HG03196 (cell line): ENCODE measurements around the gene TMEM208.

ENCODE experiments used
- ATAC-seq: cut with Tn5 transposase; IDR thresholded peaks from one replicate; pipeline ENCODE4 v1.9.1; 2021; ENCODE audit not compliant: unreplicated experiment

TMEM208 gene

GRCh38 chr16:67234180-67234597 is 7.3 kb downstream of the TMEM208 start:
- no peak for ATAC-seq

- ATAC-seq = no peak
These were observed 9.1 kb downstream of the TMEM208 start for GRCh38 chr16:67235816-67236562.

GRCh38 chr16:67236563-67237395 is 9.8 kb downstream of the TMEM208 start:
- ATAC-seq = no peak

- ATAC-seq = no peak
These were observed 10.7 kb downstream of the TMEM208 start for GRCh38 chr16:67237396-67238277.

GRCh38 chr16:67238278-67238575 is 11.3 kb downstream of the TMEM208 start:
- no peak for ATAC-seq

GRCh38 chr16:67238806-67239470 is 12.0 kb downstream of the TMEM208 start:
- ATAC-seq = no peak

- no peak for ATAC-seq
These were observed 13.6 kb downstream of the TMEM208 start for GRCh38 chr16:67240506-67240905.

GRCh38 chr16:67241008-67241900 is 14.3 kb downstream of the TMEM208 start:
- ATAC-seq = no peak

GRCh38 chr16:67242138-67242730 is 15.3 kb downstream of the TMEM208 start:
- no peak for ATAC-seq

- no peak for ATAC-seq
These were observed 16.6 kb downstream of the TMEM208 start for GRCh38 chr16:67243481-67243880.

GRCh38 chr16:67244387-67245185 is 17.7 kb downstream of the TMEM208 start:
- ATAC-seq = peak; percentile 45

GRCh38 chr16:67245186-67245585 is 18.3 kb downstream of the TMEM208 start:
- ATAC-seq = no peak

- no peak for ATAC-seq
These were observed 18.7 kb downstream of the TMEM208 start for GRCh38 chr16:67245674-67246080.

GRCh38 chr16:67246081-67246755 is 19.3 kb downstream of the TMEM208 start:
- peak; percentile 21 for ATAC-seq

GRCh38 chr16:67246756-67247191 is 19.8 kb downstream of the TMEM208 start:
- no peak for ATAC-seq

GRCh38 chr16:67247192-67248072 is 20.5 kb downstream of the TMEM208 start, which contains the start of gene FHOD1:
FHOD1 (minus strand) TSS chr16:67247481; CDS start chr16:67247410, 71 bp downstream.
- ATAC-seq = peak; percentile 47

GRCh38 chr16:67248073-67248400 is 21.1 kb downstream of the TMEM208 start:
- no peak for ATAC-seq
